ENCODE data around the gene OLFM1.

OLFM1 gene

DNA sequence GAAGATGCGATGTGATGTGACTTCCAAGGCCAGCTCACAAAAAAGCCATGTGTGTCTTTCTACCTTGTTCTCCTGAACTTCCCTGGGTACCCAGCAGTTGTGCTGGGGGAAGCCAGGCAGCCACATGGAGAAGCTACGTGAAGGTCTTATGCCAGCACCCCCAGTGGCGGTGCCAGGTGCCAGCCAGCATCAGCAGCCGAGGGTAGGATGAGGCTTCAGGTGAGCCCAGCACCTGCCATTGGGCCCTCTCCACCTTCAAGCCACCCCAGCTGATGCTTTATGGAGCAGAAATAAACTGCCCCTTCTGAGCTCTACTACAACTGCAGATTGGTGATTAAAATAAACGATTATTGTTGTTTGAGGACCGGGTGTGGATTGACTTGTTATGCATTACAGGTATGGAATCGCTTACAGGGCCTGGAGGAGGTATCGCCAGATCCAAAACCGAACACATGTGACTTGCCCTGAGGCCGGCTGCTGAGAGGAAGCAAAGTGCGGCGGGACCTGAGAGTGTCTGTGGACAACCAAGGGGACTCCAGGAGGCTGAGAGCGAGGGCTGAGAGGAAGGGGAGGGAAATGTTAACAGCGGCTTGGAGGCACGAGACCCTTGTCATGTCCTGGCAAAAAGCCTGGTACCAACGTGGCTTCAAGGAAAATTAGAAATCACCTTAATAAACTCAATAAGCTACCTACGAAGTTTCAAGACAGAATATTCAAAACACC lies 36.0 kb upstream of the OLFM1 start:
- no peak overlapping the region for H3K4me3 ChIP-seq (ENCODE audit: low read length)
- peaks cover 2% of the 10 kb centered on the region for H3K36me3 ChIP-seq (replicated peaks; ENCODE audit: low read depth, low read length)
- no peak overlapping the region for H3K4me2 ChIP-seq (ENCODE audit: low read length)
- H3K79me2 ChIP-seq (ENCODE audit: low read length): no peaks in the 10 kb centered on the region
- TF ChIP-seq EZH2phosphoT487 (IDR thresholded peaks at IDR 0.05; ENCODE audit: low read depth): no peak
- TF ChIP-seq, protein P1, sequence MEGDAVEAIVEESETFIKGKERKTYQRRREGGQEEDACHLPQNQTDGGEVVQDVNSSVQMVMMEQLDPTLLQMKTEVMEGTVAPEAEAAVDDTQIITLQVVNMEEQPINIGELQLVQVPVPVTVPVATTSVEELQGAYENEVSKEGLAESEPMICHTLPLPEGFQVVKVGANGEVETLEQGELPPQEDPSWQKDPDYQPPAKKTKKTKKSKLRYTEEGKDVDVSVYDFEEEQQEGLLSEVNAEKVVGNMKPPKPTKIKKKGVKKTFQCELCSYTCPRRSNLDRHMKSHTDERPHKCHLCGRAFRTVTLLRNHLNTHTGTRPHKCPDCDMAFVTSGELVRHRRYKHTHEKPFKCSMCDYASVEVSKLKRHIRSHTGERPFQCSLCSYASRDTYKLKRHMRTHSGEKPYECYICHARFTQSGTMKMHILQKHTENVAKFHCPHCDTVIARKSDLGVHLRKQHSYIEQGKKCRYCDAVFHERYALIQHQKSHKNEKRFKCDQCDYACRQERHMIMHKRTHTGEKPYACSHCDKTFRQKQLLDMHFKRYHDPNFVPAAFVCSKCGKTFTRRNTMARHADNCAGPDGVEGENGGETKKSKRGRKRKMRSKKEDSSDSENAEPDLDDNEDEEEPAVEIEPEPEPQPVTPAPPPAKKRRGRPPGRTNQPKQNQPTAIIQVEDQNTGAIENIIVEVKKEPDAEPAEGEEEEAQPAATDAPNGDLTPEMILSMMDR (IDR thresholded peaks at IDR 0.05; ENCODE audit: low read depth, low read length): no peak
- no peak overlapping the region for H3K27ac ChIP-seq (ENCODE audit: low read length)
- 0 out of 2 replicates have a peak, but pooled peaks cover 6% of the 10 kb centered on the region for H3K9me3 ChIP-seq (ENCODE audit: insufficient read depth, low read length)
- no peak overlapping the region for H3K9ac ChIP-seq (ENCODE audit: low read length)
- peaks cover 14% of the 10 kb centered on the region for H3K4me1 ChIP-seq (ENCODE audit: low read length)
- peaks cover 7% of the 10 kb centered on the region; the same call in 1 of the 2 replicates for H3K27me3 ChIP-seq (ENCODE audit: low read depth, low read length)
- no peak overlapping the region for H2AFZ ChIP-seq (ENCODE audit: low read depth, low read length)
- H4K20me1 ChIP-seq (ENCODE audit: insufficient read depth, low read length): no peaks in the 10 kb centered on the region

DNA sequence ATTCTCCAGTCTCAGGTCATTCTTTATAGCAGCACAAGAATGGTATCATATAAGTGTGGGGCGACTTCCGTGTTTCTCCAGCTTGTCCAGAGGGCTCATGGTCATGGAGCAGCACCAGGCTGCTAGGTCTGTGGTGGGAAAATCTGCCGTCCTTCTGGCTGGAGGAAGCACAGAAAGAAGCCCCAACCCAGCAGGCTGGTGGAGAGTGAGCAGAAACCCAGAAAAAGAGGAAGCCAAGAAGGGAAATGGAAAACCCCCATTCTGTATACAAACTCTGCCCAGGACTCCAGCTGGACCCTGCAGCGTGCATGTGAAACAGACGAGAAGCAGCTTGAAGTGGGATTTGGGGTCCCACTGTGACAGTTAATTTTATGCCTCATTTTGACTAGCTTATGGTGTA lies 34.3 kb upstream of the OLFM1 start:
- Histone ChIP-seq H3K4me3 (ENCODE audit: low read length) (peak overlapping the region; percentile 29), H3K9me3 (ENCODE audit: insufficient read depth, low read length) (0 out of 2 replicates have a peak, but pooled peaks cover 6% of the 10 kb centered on the region), H4K20me1 (ENCODE audit: insufficient read depth, low read length) (no peaks in the 10 kb centered on the region), H3K4me1 (ENCODE audit: low read length) (peaks cover 14% of the 10 kb centered on the region), H3K36me3 (replicated peaks; ENCODE audit: low read depth, low read length) (peaks cover 2% of the 10 kb centered on the region), H3K79me2 (ENCODE audit: low read length) (no peaks in the 10 kb centered on the region), H2AFZ (ENCODE audit: low read depth, low read length) (no peak overlapping the region), H3K4me2 (ENCODE audit: low read length) (peak overlapping the region; percentile 68), H3K27me3 (ENCODE audit: low read depth, low read length) (peaks cover 11% of the 10 kb centered on the region; the same call in 1 of the 2 replicates), H3K9ac (ENCODE audit: low read length) (no peak overlapping the region), H3K27ac (ENCODE audit: low read length) (no peak overlapping the region)
- TF ChIP-seq EZH2phosphoT487 (IDR thresholded peaks at IDR 0.05; ENCODE audit: low read depth): no peak
- TF ChIP-seq, protein P1 (IDR thresholded peaks at IDR 0.05; ENCODE audit: low read depth, low read length): no peak; the same call in 1 of the 2 replicates

DNA sequence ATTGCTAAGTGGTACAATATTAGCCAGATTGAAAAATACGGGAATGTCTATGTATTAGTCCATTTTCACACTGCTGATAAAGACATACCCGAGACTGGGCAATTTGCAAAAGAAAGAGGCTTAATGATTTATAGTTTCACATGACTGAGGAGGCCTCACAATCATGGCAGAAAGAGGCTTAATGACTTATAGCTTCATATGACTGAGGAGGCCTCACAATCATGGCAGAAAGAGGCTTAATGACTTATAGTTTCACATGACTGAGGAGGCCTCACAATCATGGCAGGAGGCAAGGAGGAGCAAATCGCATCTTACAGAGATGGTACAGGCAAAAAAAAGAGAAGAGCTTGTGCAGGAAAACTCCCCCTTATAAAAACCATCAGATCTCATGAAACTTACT lies 32.3 kb upstream of the OLFM1 start:
- H3K27me3 ChIP-seq (ENCODE audit: low read depth, low read length): peaks cover 32% of the 10 kb centered on the region
- no peak overlapping the region for H3K27ac ChIP-seq (ENCODE audit: low read length)
- no peak overlapping the region for H3K4me2 ChIP-seq (ENCODE audit: low read length)
- no peak overlapping the region for H3K9ac ChIP-seq (ENCODE audit: low read length)
- H4K20me1 ChIP-seq (ENCODE audit: insufficient read depth, low read length): no peaks in the 10 kb centered on the region
- H3K4me3 ChIP-seq (ENCODE audit: low read length): no peak overlapping the region
- H3K36me3 ChIP-seq (replicated peaks; ENCODE audit: low read depth, low read length): peaks cover 2% of the 10 kb centered on the region
- 0 out of 2 replicates have a peak, but pooled peaks cover 6% of the 10 kb centered on the region for H3K9me3 ChIP-seq (ENCODE audit: insufficient read depth, low read length)
- peaks cover 14% of the 10 kb centered on the region for H3K4me1 ChIP-seq (ENCODE audit: low read length)
- H2AFZ ChIP-seq (ENCODE audit: low read depth, low read length): no peak overlapping the region
- TF ChIP-seq, protein P1 (IDR thresholded peaks at IDR 0.05; ENCODE audit: low read depth, low read length): no peak
- TF ChIP-seq EZH2phosphoT487 (IDR thresholded peaks at IDR 0.05; ENCODE audit: low read depth): no peak
- H3K79me2 ChIP-seq (ENCODE audit: low read length): no peaks in the 10 kb centered on the region

DNA sequence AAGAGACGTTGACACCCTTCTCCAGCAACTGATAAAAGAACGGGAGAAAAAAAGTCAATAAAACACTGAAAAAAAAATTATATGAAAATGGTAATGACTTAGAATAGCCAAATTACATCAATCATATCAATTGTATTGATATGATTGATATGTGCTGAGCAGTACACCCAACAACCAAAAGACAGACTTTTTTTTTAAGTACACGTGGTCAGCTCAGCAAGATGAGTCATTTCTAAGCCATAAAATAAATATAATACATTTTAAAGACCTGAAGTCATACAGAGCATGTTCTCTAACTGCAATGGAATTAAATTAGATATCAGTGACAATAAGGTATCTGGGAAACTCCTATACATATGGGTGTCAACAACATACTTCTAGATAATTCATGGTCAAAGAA lies 30.9 kb upstream of the OLFM1 start:
- peaks cover 2% of the 10 kb centered on the region for H3K36me3 ChIP-seq (replicated peaks; ENCODE audit: low read depth, low read length)
- no peak overlapping the region for H3K4me2 ChIP-seq (ENCODE audit: low read length)
- no peak for TF ChIP-seq EZH2phosphoT487 (IDR thresholded peaks at IDR 0.05; ENCODE audit: low read depth)
- TF ChIP-seq, protein P1 (IDR thresholded peaks at IDR 0.05; ENCODE audit: low read depth, low read length): no peak
- peaks cover 9% of the 10 kb centered on the region for H3K4me1 ChIP-seq (ENCODE audit: low read length)
- no peaks in the 10 kb centered on the region for H3K79me2 ChIP-seq (ENCODE audit: low read length)
- no peaks in the 10 kb centered on the region for H4K20me1 ChIP-seq (ENCODE audit: insufficient read depth, low read length)
- H3K9ac ChIP-seq (ENCODE audit: low read length): no peak overlapping the region
- H2AFZ ChIP-seq (ENCODE audit: low read depth, low read length): no peak overlapping the region
- H3K27ac ChIP-seq (ENCODE audit: low read length): no peak overlapping the region
- peaks cover 33% of the 10 kb centered on the region for H3K27me3 ChIP-seq (ENCODE audit: low read depth, low read length)
- no peak overlapping the region for H3K4me3 ChIP-seq (ENCODE audit: low read length)
- H3K9me3 ChIP-seq (ENCODE audit: insufficient read depth, low read length): 0 out of 2 replicates have a peak, but pooled peaks cover 6% of the 10 kb centered on the region
